ENCODE results near the gene MMP20.

DNA sequence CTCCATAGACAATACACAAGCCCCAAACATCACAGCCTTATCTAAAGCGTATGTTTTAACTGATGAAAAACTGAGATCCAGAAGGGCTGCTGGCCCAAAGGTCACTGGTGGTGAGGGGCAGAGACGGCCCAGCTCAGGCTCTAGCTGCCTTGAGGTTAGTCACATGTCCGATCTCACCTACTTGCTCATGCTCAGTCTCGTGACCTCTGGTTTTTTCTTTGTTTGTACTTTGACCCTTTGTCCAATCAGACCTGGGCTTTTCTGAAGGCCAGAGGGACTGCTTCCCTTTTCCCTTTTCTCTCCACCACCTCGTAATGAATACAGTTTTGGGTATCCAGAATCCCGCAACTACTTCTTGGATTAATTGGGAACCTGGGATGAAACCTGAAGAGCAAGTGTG, 28.6 kb downstream of the MMP20 start:
- TF ChIP-seq, protein P1, sequence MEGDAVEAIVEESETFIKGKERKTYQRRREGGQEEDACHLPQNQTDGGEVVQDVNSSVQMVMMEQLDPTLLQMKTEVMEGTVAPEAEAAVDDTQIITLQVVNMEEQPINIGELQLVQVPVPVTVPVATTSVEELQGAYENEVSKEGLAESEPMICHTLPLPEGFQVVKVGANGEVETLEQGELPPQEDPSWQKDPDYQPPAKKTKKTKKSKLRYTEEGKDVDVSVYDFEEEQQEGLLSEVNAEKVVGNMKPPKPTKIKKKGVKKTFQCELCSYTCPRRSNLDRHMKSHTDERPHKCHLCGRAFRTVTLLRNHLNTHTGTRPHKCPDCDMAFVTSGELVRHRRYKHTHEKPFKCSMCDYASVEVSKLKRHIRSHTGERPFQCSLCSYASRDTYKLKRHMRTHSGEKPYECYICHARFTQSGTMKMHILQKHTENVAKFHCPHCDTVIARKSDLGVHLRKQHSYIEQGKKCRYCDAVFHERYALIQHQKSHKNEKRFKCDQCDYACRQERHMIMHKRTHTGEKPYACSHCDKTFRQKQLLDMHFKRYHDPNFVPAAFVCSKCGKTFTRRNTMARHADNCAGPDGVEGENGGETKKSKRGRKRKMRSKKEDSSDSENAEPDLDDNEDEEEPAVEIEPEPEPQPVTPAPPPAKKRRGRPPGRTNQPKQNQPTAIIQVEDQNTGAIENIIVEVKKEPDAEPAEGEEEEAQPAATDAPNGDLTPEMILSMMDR (IDR thresholded peaks at IDR 0.05 in 4 of 5, conservative IDR thresholded peaks at IDR 0.05 in 1 of 5) = no peak
- TF ChIP-seq POLR2A (IDR thresholded peaks at IDR 0.05) = no peak

Data from gastrocnemius medialis (tissue), 4 donors.